Subcutaneous abdominal adipose tissue (tissue), 5 donors: Measurements from ENCODE around the gene HENMT1.
A peak's percentile ranks its signal among the peaks of the same experiment; 100 is the strongest.
"Not testable (repeated sequence)": the region's sequence is repeated elsewhere in the genome, so short reads cannot be mapped to it uniquely, and the experiment has no call there.

Source experiments
- H3K27ac ChIP-seq: one replicate; pipeline ENCODE4 v1.7.0; 2013; ENCODE audit warnings: low read depth, mild to moderate bottlenecking, inconsistent platforms, low read length, moderate library complexity
- H3K27me3 ChIP-seq, 5 donors: one replicate each; pipeline ENCODE4 v1.7.0; 2013; ENCODE audit warnings: low read length in 5 of 5, inconsistent platforms in 1 of 5; ENCODE audit not compliant: control insufficient read depth in 5 of 5, insufficient read depth in 4 of 5
- H3K36me3 ChIP-seq, 5 donors: one replicate each; pipeline ENCODE4 v1.7.0; 2013; ENCODE audit warnings: low read length in 5 of 5; ENCODE audit not compliant: control insufficient read depth in 5 of 5, insufficient read depth in 5 of 5
- H3K4me1 ChIP-seq, 5 donors: one replicate each; pipeline ENCODE4 v1.7.0; 2013; ENCODE audit warnings: low read length in 5 of 5, mild to moderate bottlenecking in 3 of 5, moderate library complexity in 1 of 5; ENCODE audit not compliant: control insufficient read depth in 5 of 5, insufficient read depth in 5 of 5
- H3K4me3 ChIP-seq, 5 donors: one replicate each; pipeline ENCODE4 v1.7.0; 2013; ENCODE audit warnings: low read length in 5 of 5, low read depth in 1 of 5
- H3K9ac ChIP-seq, 5 donors: one replicate each; pipeline ENCODE4 v1.7.0; 2013; ENCODE audit warnings: low read length in 5 of 5, mild to moderate bottlenecking in 4 of 5, moderate library complexity in 3 of 5
- H3K9me3 ChIP-seq, 5 donors: one replicate each; pipeline ENCODE4 v1.7.0; 2013; ENCODE audit warnings: low read length in 5 of 5; ENCODE audit not compliant: control insufficient read depth in 5 of 5
- donor health status: healthy.
- donor health status: healthy.
- donor health status: healthy.
- donor health status: healthy.
- donor health status: healthy.

Gene HENMT1

GRCh38 chr1:108671143-108671542 lies 10.2 kb upstream of the HENMT1 start:
- peaks cover 0 to 4% (median 0%) of the 10 kb centered on the region in 5 donors for H3K27me3 ChIP-seq
- H3K36me3 ChIP-seq, result no peaks in the 10 kb centered on the region
- no peak overlapping the region for H3K9ac ChIP-seq
- no peak overlapping the region for H3K27ac ChIP-seq
- H3K4me1 ChIP-seq, result peaks cover 0 to 10% (median 8%) of the 10 kb centered on the region in 5 donors
- H3K9me3 ChIP-seq, result no peaks in the 10 kb centered on the region
- no peak overlapping the region for H3K4me3 ChIP-seq

DNA sequence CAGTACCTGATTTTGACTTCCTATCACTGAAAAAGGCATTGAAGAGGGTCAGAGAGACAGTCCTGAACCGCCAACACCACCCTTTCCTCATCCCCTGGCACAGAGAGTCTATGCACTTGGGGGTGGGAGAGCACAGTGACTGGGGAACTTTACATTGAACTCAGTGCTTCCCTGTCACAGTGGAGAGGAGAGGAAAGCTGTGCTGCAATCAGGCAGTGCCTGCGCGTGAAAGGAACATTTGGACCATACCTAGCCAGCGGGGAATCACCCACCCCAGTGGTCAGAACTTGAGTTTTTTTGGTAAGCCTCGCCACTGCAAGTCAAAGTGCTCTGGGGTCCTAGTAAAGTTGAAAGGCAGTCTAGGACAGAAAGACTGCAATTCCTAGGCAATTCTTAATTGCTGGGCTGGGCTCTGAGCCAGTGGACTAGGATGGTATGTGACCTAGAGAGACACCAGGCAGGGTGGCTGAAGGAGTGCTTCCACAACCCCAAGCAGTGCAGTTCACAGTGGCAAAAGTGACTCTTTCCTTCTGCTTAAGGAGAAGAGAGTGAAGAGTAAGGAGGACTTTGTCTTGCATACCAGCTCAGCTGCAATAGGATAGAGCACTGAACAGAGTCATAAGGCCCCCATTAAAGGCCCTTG lies 9.4 kb upstream of the HENMT1 start:
- Histone ChIP-seq H3K4me1 (peaks cover 0 to 10% (median 8%) of the 10 kb centered on the region in 5 donors), H3K27ac (no peak overlapping the region), H3K9me3 (no peaks in the 10 kb centered on the region), H3K27me3 (peaks cover 0 to 4% (median 0%) of the 10 kb centered on the region in 5 donors), H3K4me3 (peak overlapping the region in 1 of 5 donors; percentile 15), H3K9ac (no peak overlapping the region), H3K36me3 (no peaks in the 10 kb centered on the region)

DNA sequence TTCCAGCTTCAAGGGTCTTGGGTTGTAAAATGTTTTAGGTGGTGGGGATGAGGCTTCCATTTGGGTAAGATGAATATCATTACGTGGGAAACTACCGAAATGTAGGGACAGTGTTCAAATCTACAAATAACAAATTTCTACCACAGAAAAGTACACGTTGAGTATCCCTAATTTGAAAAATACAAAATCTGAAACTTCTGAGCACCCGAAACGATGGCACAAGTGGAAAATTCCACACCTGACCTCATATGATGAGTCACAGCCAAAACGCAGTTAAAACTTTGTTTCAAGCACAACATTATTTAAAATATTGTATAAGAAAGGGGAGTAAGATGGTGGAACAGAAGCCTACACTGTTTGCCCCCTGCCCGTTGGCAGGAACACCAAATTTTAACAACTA lies 8.8 kb upstream of the HENMT1 start:
- Histone ChIP-seq H3K36me3 (no peaks in the 10 kb centered on the region), H3K27ac (no peak overlapping the region), H3K9ac (no peak overlapping the region), H3K4me1 (peaks cover 0 to 10% (median 8%) of the 10 kb centered on the region in 5 donors), H3K27me3 (peaks cover 0 to 4% (median 0%) of the 10 kb centered on the region in 5 donors), H3K9me3 (no peaks in the 10 kb centered on the region), H3K4me3 (no peak overlapping the region)

GRCh38 chr1:108668777-108669176 lies 7.9 kb upstream of the HENMT1 start:
- no peaks in the 10 kb centered on the region for H3K36me3 ChIP-seq

GRCh38 chr1:108667422-108667821 lies 6.5 kb upstream of the HENMT1 start:
- H3K27me3 ChIP-seq, H3K9ac ChIP-seq, H3K27ac ChIP-seq, H3K9me3 ChIP-seq, H3K36me3 ChIP-seq, H3K4me3 ChIP-seq: not testable (repeated sequence)
- H3K4me1 ChIP-seq, result peaks cover 0 to 19% (median 9%) of the 10 kb centered on the region in 5 donors

More at GRCh38 chr1:108668777-108669176, 7.9 kb upstream of the HENMT1 start:
- Histone ChIP-seq H3K27me3 (peaks cover 0 to 4% (median 0%) of the 10 kb centered on the region in 5 donors), H3K27ac (no peak overlapping the region), H3K9ac (no peak overlapping the region), H3K4me1 (peaks cover 0 to 10% (median 8%) of the 10 kb centered on the region in 5 donors), H3K4me3 (no peak overlapping the region), H3K9me3 (no peaks in the 10 kb centered on the region)

DNA sequence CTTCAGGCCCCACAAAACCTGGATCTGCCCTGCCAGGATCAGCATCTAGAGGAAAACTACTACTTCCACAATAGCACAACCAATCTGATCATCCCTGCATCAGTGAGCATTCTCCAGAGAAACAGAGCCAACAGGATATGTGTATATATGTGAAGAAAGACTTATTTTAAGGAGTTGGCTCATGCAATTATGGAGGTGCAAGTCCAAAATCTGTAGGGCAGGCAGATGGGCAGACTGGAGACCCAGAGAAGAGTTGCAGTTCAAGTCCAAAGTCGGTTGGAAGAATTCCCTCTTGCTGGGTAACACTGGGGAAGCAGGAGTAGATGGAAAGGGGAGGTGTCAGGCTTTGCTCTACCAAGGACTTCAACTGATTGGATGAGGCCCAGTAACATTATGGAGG lies 4.9 kb upstream of the HENMT1 start:
- Histone ChIP-seq H3K4me3 (no peak overlapping the region), H3K4me1 (peaks cover 0 to 31% (median 21%) of the 10 kb centered on the region in 5 donors), H3K36me3 (no peaks in the 10 kb centered on the region), H3K27me3 (no peaks in the 10 kb centered on the region), H3K9me3 (no peaks in the 10 kb centered on the region), H3K9ac (no peak overlapping the region), H3K27ac (no peak overlapping the region)

DNA sequence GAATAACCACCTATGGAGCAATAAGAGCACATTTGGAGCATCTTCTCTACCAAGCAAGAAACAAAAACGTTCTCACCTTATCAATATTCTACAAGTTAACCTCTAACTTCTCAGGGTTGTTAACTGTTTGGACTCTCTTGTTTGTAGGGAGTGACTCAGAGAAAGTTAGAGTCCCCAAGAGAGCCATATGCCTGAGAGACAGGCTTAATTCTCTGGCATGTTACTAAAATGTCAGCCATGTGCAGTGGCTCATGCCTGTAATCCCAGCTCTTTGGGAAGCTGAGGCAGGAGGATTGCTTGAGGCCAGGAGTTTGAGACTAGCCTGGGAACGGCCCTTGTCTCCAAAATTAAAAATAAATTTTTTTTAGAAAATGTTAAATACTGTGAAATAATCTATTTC lies 4.2 kb upstream of the HENMT1 start:
- Histone ChIP-seq H3K27me3 (no peaks in the 10 kb centered on the region), H3K4me1 (peaks cover 0 to 24% (median 15%) of the 10 kb centered on the region in 5 donors), H3K36me3 (no peaks in the 10 kb centered on the region), H3K9ac (no peak overlapping the region), H3K4me3 (no peak overlapping the region), H3K27ac (no peak overlapping the region), H3K9me3 (no peaks in the 10 kb centered on the region)

GRCh38 chr1:108664481-108664880 lies 3.6 kb upstream of the HENMT1 start:
- peaks cover 0 to 22% (median 13%) of the 10 kb centered on the region in 5 donors for H3K4me1 ChIP-seq
- no peaks in the 10 kb centered on the region for H3K36me3 ChIP-seq
- H3K9ac ChIP-seq, result no peak overlapping the region
- no peak overlapping the region for H3K27ac ChIP-seq
- H3K27me3 ChIP-seq, result no peaks in the 10 kb centered on the region
- no peaks in the 10 kb centered on the region for H3K9me3 ChIP-seq
- H3K4me3 ChIP-seq, result no peak overlapping the region

DNA sequence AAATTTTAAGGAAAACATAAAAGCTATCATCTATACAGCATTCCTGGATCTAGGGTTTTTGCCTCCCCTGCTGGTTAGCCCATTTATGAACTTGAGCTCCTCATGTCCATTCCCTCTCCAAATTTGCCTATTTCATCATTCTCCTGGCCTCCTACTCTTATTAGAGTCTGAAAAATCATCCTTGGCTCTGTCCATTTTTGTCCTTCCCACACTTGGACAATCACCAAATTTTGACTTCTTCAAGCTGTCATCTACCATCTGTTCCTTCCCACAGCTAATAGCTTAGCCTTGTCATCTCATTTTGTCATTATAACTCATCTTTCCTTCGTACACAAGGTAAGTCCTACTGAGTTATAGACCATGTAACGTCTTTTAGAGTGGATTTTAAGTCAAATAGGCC lies 2.2 kb upstream of the HENMT1 start:
- no peaks in the 10 kb centered on the region for H3K36me3 ChIP-seq
- no peak overlapping the region for H3K9ac ChIP-seq
- no peaks in the 10 kb centered on the region for H3K27me3 ChIP-seq
- no peak overlapping the region for H3K27ac ChIP-seq
- no peaks in the 10 kb centered on the region for H3K9me3 ChIP-seq
- H3K4me3 ChIP-seq, result no peak overlapping the region
- peaks cover 0 to 22% (median 13%) of the 10 kb centered on the region in 5 donors for H3K4me1 ChIP-seq

DNA sequence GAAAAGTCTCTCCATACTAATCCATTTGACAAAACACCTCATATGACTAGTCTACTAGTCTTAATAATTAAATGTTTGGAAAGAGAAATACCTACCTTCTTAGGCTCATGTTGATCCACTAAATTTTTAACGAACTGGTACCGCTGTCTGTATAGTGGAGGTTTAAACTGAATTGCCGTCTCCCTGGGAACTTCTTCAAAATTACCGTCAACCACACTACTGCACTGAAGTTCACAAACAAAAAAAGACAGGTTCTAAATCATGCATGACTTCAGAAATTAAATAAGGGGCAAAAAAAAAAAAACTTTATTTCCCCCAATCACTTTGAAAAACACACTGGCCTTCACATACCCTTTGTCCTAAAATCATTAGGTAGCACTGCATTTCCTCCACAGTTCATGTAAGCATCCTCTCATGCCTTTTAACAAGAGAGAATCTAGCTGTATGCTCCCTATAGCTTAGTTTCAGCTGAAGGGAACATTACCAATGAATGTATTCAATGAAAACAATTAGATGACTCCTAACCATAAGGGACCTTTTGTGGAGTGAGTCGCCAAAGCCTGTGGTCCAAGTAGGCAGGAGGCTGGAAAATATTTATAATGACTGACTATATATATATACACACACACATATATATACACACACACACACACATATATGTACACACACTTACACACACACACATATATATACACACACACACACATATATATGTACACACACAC lies 3.4 kb downstream of the HENMT1 start:
- Histone ChIP-seq H3K36me3 (peaks cover 0 to 3% (median 0%) of the 10 kb centered on the region in 5 donors), H3K27ac (no peak overlapping the region), H3K9ac (no peak overlapping the region), H3K27me3 (no peaks in the 10 kb centered on the region), H3K9me3 (no peaks in the 10 kb centered on the region), H3K4me1 (peaks cover 0 to 14% (median 12%) of the 10 kb centered on the region in 5 donors), H3K4me3 (no peak overlapping the region)
